T-helper 1 cell treated with Interleukin-12 subunit alpha and Interleukin-12 subunit beta and Interleukin-4 antibody, amounts not matched to agents 30 μg/mL and 1 μg/mL, for 36 hours (primary cell): ENCODE results near the gene CCDC15.

Experiments used
- H3K27ac Mint-ChIP-seq: one replicate; pipeline ENCODE4 v1.8.0; 2021; ENCODE audit warnings: mild to moderate bottlenecking, mixed read lengths
- H3K27me3 Mint-ChIP-seq: one replicate; pipeline ENCODE4 v1.8.0; 2021; ENCODE audit warnings: low read depth, mixed read lengths
- H3K36me3 Mint-ChIP-seq: one replicate; pipeline ENCODE4 v1.8.0; 2021; ENCODE audit warnings: low read depth, mixed read lengths
- H3K4me1 Mint-ChIP-seq: one replicate; pipeline ENCODE4 v1.8.0; 2021; ENCODE audit warnings: low read depth, mixed read lengths
- H3K4me3 Mint-ChIP-seq: one replicate; pipeline ENCODE4 v1.8.0; 2021; ENCODE audit warnings: mild to moderate bottlenecking, moderate library complexity, mixed read lengths
- H3K9me3 Mint-ChIP-seq: one replicate; pipeline ENCODE4 v1.8.0; 2021; ENCODE audit warnings: mixed read lengths

CCDC15 gene

GRCh38 chr11:125072961-125073590, 119.1 kb downstream of the CCDC15 start:
- peaks cover 5% of the 10 kb centered on the region for H3K27me3 Mint-ChIP-seq
- H3K4me1 Mint-ChIP-seq: peaks cover 9% of the 10 kb centered on the region
- H3K9me3 Mint-ChIP-seq: no peaks in the 10 kb centered on the region
- H3K4me3 Mint-ChIP-seq: no peak overlapping the region
- H3K27ac Mint-ChIP-seq: no peak overlapping the region
- H3K36me3 Mint-ChIP-seq: no peaks in the 10 kb centered on the region

GRCh38 chr11:125073616-125074483, 119.8 kb downstream of the CCDC15 start:
- Mint-ChIP-seq H3K9me3 (no peaks in the 10 kb centered on the region), H3K4me3 (no peak overlapping the region), H3K36me3 (no peaks in the 10 kb centered on the region), H3K4me1 (peaks cover 9% of the 10 kb centered on the region), H3K27me3 (peaks cover 5% of the 10 kb centered on the region), H3K27ac (no peak overlapping the region)

GRCh38 chr11:125074511-125075241, 120.7 kb downstream of the CCDC15 start:
- H3K27me3 Mint-ChIP-seq: no peaks in the 10 kb centered on the region
- H3K36me3 Mint-ChIP-seq: no peaks in the 10 kb centered on the region
- no peak overlapping the region for H3K4me3 Mint-ChIP-seq
- no peaks in the 10 kb centered on the region for H3K9me3 Mint-ChIP-seq
- H3K27ac Mint-ChIP-seq: no peak overlapping the region
- peaks cover 9% of the 10 kb centered on the region for H3K4me1 Mint-ChIP-seq

- Mint-ChIP-seq H3K27me3 (no peaks in the 10 kb centered on the region), H3K4me1 (peaks cover 9% of the 10 kb centered on the region), H3K27ac (no peak overlapping the region), H3K9me3 (no peaks in the 10 kb centered on the region), H3K4me3 (no peak overlapping the region), H3K36me3 (no peaks in the 10 kb centered on the region)
Observed at GRCh38 chr11:125075242-125075625, 121.2 kb downstream of the CCDC15 start.

GRCh38 chr11:125075900-125076317, 121.9 kb downstream of the CCDC15 start:
- no peaks in the 10 kb centered on the region for H3K36me3 Mint-ChIP-seq
- peaks cover 6% of the 10 kb centered on the region for H3K4me1 Mint-ChIP-seq
- H3K27ac Mint-ChIP-seq: no peak overlapping the region
- no peak overlapping the region for H3K4me3 Mint-ChIP-seq
- no peaks in the 10 kb centered on the region for H3K27me3 Mint-ChIP-seq
- no peaks in the 10 kb centered on the region for H3K9me3 Mint-ChIP-seq

- H3K4me1 Mint-ChIP-seq: peaks cover under 1% of the 10 kb centered on the region
- H3K36me3 Mint-ChIP-seq: no peaks in the 10 kb centered on the region
- H3K4me3 Mint-ChIP-seq: no peak overlapping the region
- H3K27me3 Mint-ChIP-seq: no peaks in the 10 kb centered on the region
- no peak overlapping the region for H3K27ac Mint-ChIP-seq
- no peaks in the 10 kb centered on the region for H3K9me3 Mint-ChIP-seq
Observed at GRCh38 chr11:125076378-125076945, 122.5 kb downstream of the CCDC15 start.

- Mint-ChIP-seq H3K36me3 (no peaks in the 10 kb centered on the region), H3K4me3 (no peak overlapping the region), H3K27me3 (no peaks in the 10 kb centered on the region), H3K4me1 (no peaks in the 10 kb centered on the region), H3K9me3 (no peaks in the 10 kb centered on the region), H3K27ac (no peak overlapping the region)
Observed at GRCh38 chr11:125078016-125078415, 124.0 kb downstream of the CCDC15 start.

- Mint-ChIP-seq H3K27me3 (no peaks in the 10 kb centered on the region), H3K36me3 (no peaks in the 10 kb centered on the region), H3K27ac (no peak overlapping the region), H3K9me3 (no peaks in the 10 kb centered on the region), H3K4me3 (no peak overlapping the region), H3K4me1 (no peaks in the 10 kb centered on the region)
Observed at GRCh38 chr11:125078516-125079140, 124.6 kb downstream of the CCDC15 start.

- H3K27ac Mint-ChIP-seq: no peak overlapping the region
- no peaks in the 10 kb centered on the region for H3K36me3 Mint-ChIP-seq
- H3K27me3 Mint-ChIP-seq: no peaks in the 10 kb centered on the region
- no peaks in the 10 kb centered on the region for H3K4me1 Mint-ChIP-seq
- H3K9me3 Mint-ChIP-seq: no peaks in the 10 kb centered on the region
- no peak overlapping the region for H3K4me3 Mint-ChIP-seq
Observed at GRCh38 chr11:125079151-125079877, 125.3 kb downstream of the CCDC15 start.

- Mint-ChIP-seq H3K36me3 (no peaks in the 10 kb centered on the region), H3K27ac (no peak overlapping the region), H3K4me1 (no peaks in the 10 kb centered on the region), H3K27me3 (no peaks in the 10 kb centered on the region), H3K4me3 (no peak overlapping the region), H3K9me3 (no peaks in the 10 kb centered on the region)
Observed at GRCh38 chr11:125079878-125080530, 126.0 kb downstream of the CCDC15 start.

GRCh38 chr11:125080531-125080911, 126.5 kb downstream of the CCDC15 start:
- H3K27ac Mint-ChIP-seq: no peak overlapping the region
- no peak overlapping the region for H3K4me3 Mint-ChIP-seq
- no peaks in the 10 kb centered on the region for H3K9me3 Mint-ChIP-seq
- H3K4me1 Mint-ChIP-seq: no peaks in the 10 kb centered on the region
- H3K27me3 Mint-ChIP-seq: no peaks in the 10 kb centered on the region
- H3K36me3 Mint-ChIP-seq: no peaks in the 10 kb centered on the region

GRCh38 chr11:125081098-125081798, 127.2 kb downstream of the CCDC15 start:
- no peaks in the 10 kb centered on the region for H3K9me3 Mint-ChIP-seq
- H3K27ac Mint-ChIP-seq: no peak overlapping the region
- no peaks in the 10 kb centered on the region for H3K27me3 Mint-ChIP-seq
- no peaks in the 10 kb centered on the region for H3K4me1 Mint-ChIP-seq
- H3K36me3 Mint-ChIP-seq: no peaks in the 10 kb centered on the region
- no peak overlapping the region for H3K4me3 Mint-ChIP-seq

GRCh38 chr11:125082040-125082439, 128.0 kb downstream of the CCDC15 start:
- Mint-ChIP-seq H3K4me1 (no peaks in the 10 kb centered on the region), H3K9me3 (no peaks in the 10 kb centered on the region), H3K27me3 (no peaks in the 10 kb centered on the region), H3K36me3 (no peaks in the 10 kb centered on the region), H3K4me3 (no peak overlapping the region), H3K27ac (no peak overlapping the region)
